Glutamatergic neuron (in vitro differentiated cells): ENCODE data around the gene CDK19. TPM values are rescaled to one million over a fixed set of nuclear protein-coding genes. Genes with fewer than 3 reads are reported as not detected.

ENCODE experiments used
- DNase-seq: peaks from one replicate; pipeline ENCODE4 v3.0.0; 2022
- H3K27ac Mint-ChIP-seq: one replicate; pipeline ENCODE4 v1.8.0; 2020; ENCODE audit warnings: mild to moderate bottlenecking, mixed read lengths, inconsistent platforms; ENCODE audit not compliant: unreplicated experiment
- H3K27me3 Mint-ChIP-seq: one replicate; pipeline ENCODE4 v1.8.0; 2020; ENCODE audit warnings: mild to moderate bottlenecking, moderate library complexity, mixed read lengths, inconsistent platforms; ENCODE audit not compliant: unreplicated experiment
- H3K36me3 Mint-ChIP-seq: one replicate; pipeline ENCODE4 v1.8.0; 2020; ENCODE audit warnings: mild to moderate bottlenecking, mixed read lengths, inconsistent platforms; ENCODE audit not compliant: unreplicated experiment
- H3K4me1 Mint-ChIP-seq: one replicate; pipeline ENCODE4 v1.8.0; 2020; ENCODE audit warnings: mild to moderate bottlenecking, low read depth, mixed read lengths, inconsistent platforms; ENCODE audit not compliant: unreplicated experiment
- H3K4me3 Mint-ChIP-seq: one replicate; pipeline ENCODE4 v1.8.0; 2020; ENCODE audit warnings: mild to moderate bottlenecking, mixed read lengths, inconsistent platforms; ENCODE audit not compliant: unreplicated experiment
- H3K9me3 Mint-ChIP-seq: one replicate; pipeline ENCODE4 v1.8.0; 2020; ENCODE audit warnings: mild to moderate bottlenecking, moderate library complexity, mixed read lengths, inconsistent platforms; ENCODE audit not compliant: unreplicated experiment
- total RNA-seq: library from RNA; stranded (reverse); fragmentation: NEBNext Ultra II Directional; extraction: Animal tissue kit (Norgen Biotek cat#: 25700); gene quantifications from one replicate; pipeline ENCODE4 v1.2.1, GENCODE V29; 2021; ENCODE audit not compliant: unreplicated experiment
- TF ChIP-seq, protein P1 (sequence below): fragments of 200-600 bp; sonication (generic); IDR thresholded peaks from one replicate; pipeline ENCODE4 v1.5.0; 2021; ENCODE audit not compliant: partially characterized antibody, unreplicated experiment

CDK19 gene
- total RNA-seq, 1 donor from 2014 or later = 20.8 TPM

DNA sequence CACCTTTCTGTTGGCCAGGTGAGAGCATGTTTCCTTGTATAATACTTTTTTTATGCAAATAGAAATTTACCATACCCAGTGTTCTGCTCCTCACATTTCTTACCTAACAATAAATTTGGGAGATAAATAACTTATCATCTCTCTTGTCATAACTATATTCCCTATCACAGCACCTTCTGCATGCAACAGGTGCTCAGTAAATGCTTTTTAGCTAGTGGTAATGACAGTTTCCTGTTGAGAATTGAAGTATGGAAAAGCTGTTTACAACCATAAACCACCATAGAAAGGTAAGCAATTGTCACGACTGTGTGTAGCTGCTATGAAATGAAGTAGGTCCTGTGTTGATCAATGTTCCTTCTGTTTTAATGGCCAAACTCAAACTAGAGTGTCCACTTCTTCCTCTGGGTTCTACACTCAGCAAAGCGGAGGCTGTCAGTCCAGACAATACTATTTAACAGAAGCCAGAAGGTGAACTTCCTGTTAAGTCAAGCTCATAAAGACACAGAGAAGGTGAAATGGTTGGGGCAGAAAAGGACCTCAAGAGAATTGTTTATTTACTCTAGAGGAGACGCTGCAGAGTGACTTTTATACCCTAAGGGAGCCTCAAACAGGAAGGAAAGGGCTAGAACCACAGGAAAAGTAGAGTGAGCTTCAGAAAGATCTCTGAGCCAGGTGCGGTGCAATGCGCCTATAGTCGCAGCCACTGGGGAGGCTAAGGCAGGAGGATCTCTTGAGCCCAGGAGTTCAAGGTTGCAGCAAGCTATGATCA lies 254.8 kb downstream of the CDK19 start:
- H3K4me1 Mint-ChIP-seq = no peaks in the 10 kb centered on the region
- H3K27me3 Mint-ChIP-seq = peaks cover 1% of the 10 kb centered on the region
- no peak overlapping the region for H3K4me3 Mint-ChIP-seq
- DNase-seq = no peak
- H3K27ac Mint-ChIP-seq = no peak overlapping the region
- H3K9me3 Mint-ChIP-seq = no peaks in the 10 kb centered on the region
- no peaks in the 10 kb centered on the region for H3K36me3 Mint-ChIP-seq
- TF ChIP-seq, protein P1, sequence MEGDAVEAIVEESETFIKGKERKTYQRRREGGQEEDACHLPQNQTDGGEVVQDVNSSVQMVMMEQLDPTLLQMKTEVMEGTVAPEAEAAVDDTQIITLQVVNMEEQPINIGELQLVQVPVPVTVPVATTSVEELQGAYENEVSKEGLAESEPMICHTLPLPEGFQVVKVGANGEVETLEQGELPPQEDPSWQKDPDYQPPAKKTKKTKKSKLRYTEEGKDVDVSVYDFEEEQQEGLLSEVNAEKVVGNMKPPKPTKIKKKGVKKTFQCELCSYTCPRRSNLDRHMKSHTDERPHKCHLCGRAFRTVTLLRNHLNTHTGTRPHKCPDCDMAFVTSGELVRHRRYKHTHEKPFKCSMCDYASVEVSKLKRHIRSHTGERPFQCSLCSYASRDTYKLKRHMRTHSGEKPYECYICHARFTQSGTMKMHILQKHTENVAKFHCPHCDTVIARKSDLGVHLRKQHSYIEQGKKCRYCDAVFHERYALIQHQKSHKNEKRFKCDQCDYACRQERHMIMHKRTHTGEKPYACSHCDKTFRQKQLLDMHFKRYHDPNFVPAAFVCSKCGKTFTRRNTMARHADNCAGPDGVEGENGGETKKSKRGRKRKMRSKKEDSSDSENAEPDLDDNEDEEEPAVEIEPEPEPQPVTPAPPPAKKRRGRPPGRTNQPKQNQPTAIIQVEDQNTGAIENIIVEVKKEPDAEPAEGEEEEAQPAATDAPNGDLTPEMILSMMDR = no peak

Other genes with a start within 250 kb of the CDK19 start
- gene AMD1, start 59.3 kb upstream of the CDK19 start, total RNA-seq = 26.1 TPM
- gene GTF3C6, start 143.2 kb upstream of the CDK19 start, total RNA-seq = 56.1 TPM
- gene RPF2, start 166.6 kb upstream of the CDK19 start, total RNA-seq = 15.8 TPM